ENCODE results near the gene DCAF15.
A peak's percentile ranks its signal among the peaks of the same experiment; 100 is the strongest.

DCAF15 gene, protein sequence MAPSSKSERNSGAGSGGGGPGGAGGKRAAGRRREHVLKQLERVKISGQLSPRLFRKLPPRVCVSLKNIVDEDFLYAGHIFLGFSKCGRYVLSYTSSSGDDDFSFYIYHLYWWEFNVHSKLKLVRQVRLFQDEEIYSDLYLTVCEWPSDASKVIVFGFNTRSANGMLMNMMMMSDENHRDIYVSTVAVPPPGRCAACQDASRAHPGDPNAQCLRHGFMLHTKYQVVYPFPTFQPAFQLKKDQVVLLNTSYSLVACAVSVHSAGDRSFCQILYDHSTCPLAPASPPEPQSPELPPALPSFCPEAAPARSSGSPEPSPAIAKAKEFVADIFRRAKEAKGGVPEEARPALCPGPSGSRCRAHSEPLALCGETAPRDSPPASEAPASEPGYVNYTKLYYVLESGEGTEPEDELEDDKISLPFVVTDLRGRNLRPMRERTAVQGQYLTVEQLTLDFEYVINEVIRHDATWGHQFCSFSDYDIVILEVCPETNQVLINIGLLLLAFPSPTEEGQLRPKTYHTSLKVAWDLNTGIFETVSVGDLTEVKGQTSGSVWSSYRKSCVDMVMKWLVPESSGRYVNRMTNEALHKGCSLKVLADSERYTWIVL

GRCh38 chr19:13952154-13952930 lies at the start of gene DCAF15:
DCAF15 (plus strand) TSS chr19:13952509; CDS start chr19:13952513, 4 bp downstream.
- TF ChIP-seq YY1 (IDR thresholded peaks at IDR 0.05; ENCODE audit: insufficient read depth, insufficient read length) (peak; percentile 70), SUZ12 (IDR thresholded peaks at IDR 0.05; ENCODE audit: extremely low read depth, insufficient read depth, insufficient read length) (no peak), ZNF274 (IDR thresholded peaks at IDR 0.05; ENCODE audit: low read depth, low read length) (no peak)
- DNase-seq (ENCODE audit: low read depth, low spot score) = peak; percentile 100
- Histone ChIP-seq H3K4me3 (ENCODE audit: insufficient read length, low read depth) (peak within 1 kb of the TSS; percentile 88), H3K9me3 (ENCODE audit: insufficient read depth, low read length) (no peaks in the 10 kb centered on the region), H3K36me3 (ENCODE audit: insufficient read depth, insufficient read length, low read length) (peaks cover 40% of the 10 kb centered on the region), H3K9ac (ENCODE audit: insufficient read length, low read depth) (peak within 1 kb of the TSS; percentile 83), H3K4me1 (ENCODE audit: insufficient read depth, insufficient read length) (peaks cover 9% of the 10 kb centered on the region), H3K27me3 (ENCODE audit: insufficient read depth, insufficient read length) (no peaks in the 10 kb centered on the region)

DNA sequence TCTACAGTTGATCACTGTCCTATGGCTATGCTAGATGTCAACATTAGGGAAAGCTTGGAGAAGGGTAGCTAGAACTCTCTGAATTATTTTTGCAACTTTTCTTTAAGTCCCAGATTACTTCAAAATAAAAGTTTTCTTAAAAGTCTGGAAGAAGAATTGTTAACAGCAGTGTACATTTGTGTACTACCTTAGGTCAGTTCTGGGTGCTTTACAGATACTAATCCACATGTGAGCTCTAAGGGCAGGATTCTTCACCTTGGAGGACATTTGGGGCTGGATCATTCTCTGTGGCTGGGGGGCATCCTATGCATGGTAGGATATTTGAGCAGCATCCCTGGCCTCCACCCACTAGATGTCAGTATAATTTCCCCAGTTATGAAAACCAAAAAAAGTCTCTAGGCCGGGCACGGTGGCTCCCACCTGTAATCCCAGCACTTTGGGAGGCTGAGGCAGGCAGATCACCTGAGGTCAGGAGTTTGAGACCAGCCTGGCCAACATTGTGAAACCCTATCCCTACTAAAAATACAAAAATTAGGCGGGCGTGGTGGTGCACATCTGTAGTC lies 49.2 kb upstream of the DCAF15 start:
- TF ChIP-seq ZNF274 (IDR thresholded peaks at IDR 0.05; ENCODE audit: low read depth, low read length) (no peak), SUZ12 (IDR thresholded peaks at IDR 0.05; ENCODE audit: extremely low read depth, insufficient read depth, insufficient read length) (no peak), YY1 (IDR thresholded peaks at IDR 0.05; ENCODE audit: insufficient read depth, insufficient read length) (no peak)

GRCh38 chr19:13905634-13906520 lies 46.4 kb upstream of the DCAF15 start, which contains the start of the genes BRME1 and CC2D1A:
BRME1 (minus strand) TSS chr19:13906117; CDS start chr19:13904892, 1,225 bp downstream.
CC2D1A (plus strand) TSS chr19:13906201; CDS start chr19:13906442, 241 bp downstream.
- Histone ChIP-seq H3K27me3 (ENCODE audit: insufficient read depth, insufficient read length) (peaks cover 5% of the 10 kb centered on the region), H3K36me3 (ENCODE audit: insufficient read depth, insufficient read length, low read length) (peaks cover 4% of the 10 kb centered on the region), H3K4me1 (ENCODE audit: insufficient read depth, insufficient read length) (no peaks in the 10 kb centered on the region), H3K9me3 (ENCODE audit: insufficient read depth, low read length) (peaks cover 6% of the 10 kb centered on the region; the same call in 1 of the 2 replicates), H3K9ac (ENCODE audit: insufficient read length, low read depth) (peak within 1 kb of the TSS; percentile 85), H3K4me3 (ENCODE audit: insufficient read length, low read depth) (peak within 1 kb of the TSS; percentile 80)
- TF ChIP-seq SUZ12 (IDR thresholded peaks at IDR 0.05; ENCODE audit: extremely low read depth, insufficient read depth, insufficient read length) = no peak
- peak; percentile 14 for TF ChIP-seq YY1 (IDR thresholded peaks at IDR 0.05; ENCODE audit: insufficient read depth, insufficient read length)
- TF ChIP-seq ZNF274 (IDR thresholded peaks at IDR 0.05; ENCODE audit: low read depth, low read length) = no peak
- DNase-seq (ENCODE audit: low read depth, low spot score) = peak; percentile 82

More for the DNA sequence above, 49.2 kb upstream of the DCAF15 start:
- Histone ChIP-seq H3K9ac (ENCODE audit: insufficient read length, low read depth) (no peak overlapping the region), H3K36me3 (ENCODE audit: insufficient read depth, insufficient read length, low read length) (no peaks in the 10 kb centered on the region), H3K4me3 (ENCODE audit: insufficient read length, low read depth) (no peak overlapping the region), H3K27me3 (ENCODE audit: insufficient read depth, insufficient read length) (peaks cover 5% of the 10 kb centered on the region), H3K9me3 (ENCODE audit: insufficient read depth, low read length) (peaks cover 6% of the 10 kb centered on the region; the same call in 1 of the 2 replicates), H3K4me1 (ENCODE audit: insufficient read depth, insufficient read length) (no peaks in the 10 kb centered on the region)
- DNase-seq (ENCODE audit: low read depth, low spot score) = no peak

DNA sequence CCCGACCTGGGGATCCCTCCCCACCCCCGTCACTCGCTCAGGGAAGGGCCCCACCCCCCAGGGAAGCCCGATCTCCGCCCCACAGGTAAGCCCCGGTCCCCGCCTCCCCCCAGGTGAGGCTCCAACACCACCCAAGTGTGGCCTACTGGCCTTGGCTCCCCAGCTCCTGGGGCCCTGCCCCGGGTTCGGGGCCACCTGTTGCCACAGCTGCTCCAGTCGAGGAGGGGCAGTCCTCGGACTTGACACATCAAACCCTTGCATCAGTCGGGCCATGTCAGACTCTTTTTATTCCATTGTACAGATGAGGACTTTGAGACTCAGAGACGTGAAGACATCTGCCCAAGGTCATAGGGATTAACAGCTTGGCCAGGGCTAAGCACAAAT lies 45.8 kb upstream of the DCAF15 start:
- H3K9ac ChIP-seq (ENCODE audit: insufficient read length, low read depth) = peak overlapping the region; percentile 85
- no peak for TF ChIP-seq SUZ12 (IDR thresholded peaks at IDR 0.05; ENCODE audit: extremely low read depth, insufficient read depth, insufficient read length)
- no peak for TF ChIP-seq YY1 (IDR thresholded peaks at IDR 0.05; ENCODE audit: insufficient read depth, insufficient read length)
- TF ChIP-seq ZNF274 (IDR thresholded peaks at IDR 0.05; ENCODE audit: low read depth, low read length) = no peak
- H3K36me3 ChIP-seq (ENCODE audit: insufficient read depth, insufficient read length, low read length) = peaks cover 4% of the 10 kb centered on the region
- peak overlapping the region; percentile 80 for H3K4me3 ChIP-seq (ENCODE audit: insufficient read length, low read depth)
- no peaks in the 10 kb centered on the region for H3K4me1 ChIP-seq (ENCODE audit: insufficient read depth, insufficient read length)
- no peak for DNase-seq (ENCODE audit: low read depth, low spot score)
- peaks cover 6% of the 10 kb centered on the region; the same call in 1 of the 2 replicates for H3K9me3 ChIP-seq (ENCODE audit: insufficient read depth, low read length)
- H3K27me3 ChIP-seq (ENCODE audit: insufficient read depth, insufficient read length) = peaks cover 5% of the 10 kb centered on the region

DNA sequence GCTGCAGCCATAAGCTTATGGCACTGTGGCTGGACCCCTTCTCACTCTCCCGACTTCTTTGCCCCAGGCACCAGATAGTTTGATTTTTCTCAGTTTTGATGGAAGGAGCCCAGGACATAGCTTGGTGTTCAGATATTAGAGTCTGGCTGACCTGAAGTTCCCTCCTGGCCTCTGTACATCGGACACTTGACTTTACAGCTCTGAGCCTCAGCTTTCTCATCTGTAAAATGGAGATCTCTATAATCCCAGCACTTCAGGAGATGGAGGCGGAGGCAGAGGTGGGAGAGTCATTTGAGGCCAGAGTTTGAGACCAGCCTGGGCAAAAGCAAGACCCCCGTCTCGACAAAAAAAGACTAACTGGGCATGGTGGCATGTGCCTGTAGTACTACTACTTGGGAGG lies 45.4 kb upstream of the DCAF15 start:
- Histone ChIP-seq H3K4me1 (ENCODE audit: insufficient read depth, insufficient read length) (no peaks in the 10 kb centered on the region), H3K9ac (ENCODE audit: insufficient read length, low read depth) (peak overlapping the region; percentile 85), H3K27me3 (ENCODE audit: insufficient read depth, insufficient read length) (peaks cover 5% of the 10 kb centered on the region), H3K4me3 (ENCODE audit: insufficient read length, low read depth) (peak overlapping the region; percentile 80), H3K36me3 (ENCODE audit: insufficient read depth, insufficient read length, low read length) (peaks cover 4% of the 10 kb centered on the region), H3K9me3 (ENCODE audit: insufficient read depth, low read length) (peaks cover 6% of the 10 kb centered on the region; the same call in 1 of the 2 replicates)
- DNase-seq (ENCODE audit: low read depth, low spot score) = no peak
- TF ChIP-seq ZNF274 (IDR thresholded peaks at IDR 0.05; ENCODE audit: low read depth, low read length) = no peak
- no peak for TF ChIP-seq SUZ12 (IDR thresholded peaks at IDR 0.05; ENCODE audit: extremely low read depth, insufficient read depth, insufficient read length)
- TF ChIP-seq YY1 (IDR thresholded peaks at IDR 0.05; ENCODE audit: insufficient read depth, insufficient read length) = no peak

DNA sequence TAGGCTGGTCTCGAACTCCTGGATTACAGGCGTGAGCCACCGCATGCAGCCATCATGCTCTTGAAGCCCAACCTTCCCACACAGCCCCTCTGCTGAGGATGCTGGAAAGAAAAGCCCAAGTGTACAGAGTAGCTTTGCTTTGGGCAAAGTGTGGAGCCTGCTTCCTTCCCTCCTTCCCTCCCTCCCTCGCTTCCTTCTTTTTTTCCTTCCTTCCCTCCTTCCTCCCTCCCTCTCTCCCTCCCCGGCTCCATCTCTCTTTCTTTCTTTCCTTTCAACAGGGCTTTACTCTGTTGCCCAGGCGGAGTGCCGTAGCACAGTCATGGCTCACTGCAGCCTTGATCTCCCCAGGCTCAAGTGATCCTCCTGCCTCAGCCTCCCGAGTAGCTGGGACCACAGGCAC lies 43.6 kb upstream of the DCAF15 start:
- Histone ChIP-seq H3K9ac (ENCODE audit: insufficient read length, low read depth) (no peak overlapping the region), H3K9me3 (ENCODE audit: insufficient read depth, low read length) (peaks cover 6% of the 10 kb centered on the region; the same call in 1 of the 2 replicates), H3K4me3 (ENCODE audit: insufficient read length, low read depth) (no peak overlapping the region), H3K27me3 (ENCODE audit: insufficient read depth, insufficient read length) (peaks cover 5% of the 10 kb centered on the region), H3K4me1 (ENCODE audit: insufficient read depth, insufficient read length) (no peaks in the 10 kb centered on the region), H3K36me3 (ENCODE audit: insufficient read depth, insufficient read length, low read length) (peaks cover 19% of the 10 kb centered on the region)
- DNase-seq (ENCODE audit: low read depth, low spot score) = no peak
- TF ChIP-seq ZNF274 (IDR thresholded peaks at IDR 0.05; ENCODE audit: low read depth, low read length) (no peak), SUZ12 (IDR thresholded peaks at IDR 0.05; ENCODE audit: extremely low read depth, insufficient read depth, insufficient read length) (no peak), YY1 (IDR thresholded peaks at IDR 0.05; ENCODE audit: insufficient read depth, insufficient read length) (no peak)

Data from NT2/D1 (cell line).